ENCODE data around the gene NFRKB. TPM values are rescaled to one million over a fixed set of nuclear protein-coding genes. Genes with fewer than 3 reads are reported as not detected.

NFRKB gene
- total RNA-seq, 1 donor from 2014 or later, result 66.3 TPM

GRCh38 chr11:129937592-129938238 lies 42.3 kb upstream of the NFRKB start:
- H3K4me3 ChIP-seq, result no peak overlapping the region
- no peak for DNase-seq (ENCODE audit: extremely low spot score in 2 of 2)
- TF ChIP-seq POLR2A (IDR thresholded peaks at IDR 0.05), result no peak
- TF ChIP-seq CTCF (IDR thresholded peaks at IDR 0.05), result no peak
- TF ChIP-seq POLR2AphosphoS5 (IDR thresholded peaks at IDR 0.05; ENCODE audit: insufficient read depth in 1 of 2, low read depth in 1 of 2), result no peak
- H3K4me1 ChIP-seq, result peaks cover 3% of the 10 kb centered on the region
- H3K36me3 ChIP-seq, result peaks cover 0 to 20% of the 10 kb centered on the region in 2 donors
- intact Hi-C loops (cut with DNase I), result no loop called here
- no peaks in the 10 kb centered on the region for H3K27me3 ChIP-seq
- H3K27ac ChIP-seq, result no peak overlapping the region
- no peaks in the 10 kb centered on the region for H3K9me3 ChIP-seq

GRCh38 chr11:129935723-129936122 lies 40.3 kb upstream of the NFRKB start:
- TF ChIP-seq POLR2A (IDR thresholded peaks at IDR 0.05), result no peak
- no peak for TF ChIP-seq POLR2AphosphoS5 (IDR thresholded peaks at IDR 0.05; ENCODE audit: insufficient read depth in 1 of 2, low read depth in 1 of 2)
- no peak for TF ChIP-seq CTCF (IDR thresholded peaks at IDR 0.05)
- Histone ChIP-seq H3K27me3 (no peaks in the 10 kb centered on the region), H3K27ac (no peak overlapping the region), H3K4me1 (peaks cover 6% of the 10 kb centered on the region), H3K36me3 (peaks cover 0 to 12% of the 10 kb centered on the region in 2 donors), H3K4me3 (no peak overlapping the region), H3K9me3 (no peaks in the 10 kb centered on the region)
- no peak for DNase-seq (ENCODE audit: extremely low spot score in 2 of 2)
- intact Hi-C loops (cut with DNase I), result no loop called here

GRCh38 chr11:129933891-129934290 lies 38.5 kb upstream of the NFRKB start:
- intact Hi-C loops (cut with DNase I), result no loop called here

GRCh38 chr11:129933262-129933661 lies 37.9 kb upstream of the NFRKB start:
- H3K36me3 ChIP-seq, result peaks cover 0 to 12% of the 10 kb centered on the region in 2 donors
- no peak overlapping the region for H3K4me3 ChIP-seq
- H3K4me1 ChIP-seq, result peaks cover 6% of the 10 kb centered on the region
- H3K27ac ChIP-seq, result no peak overlapping the region
- TF ChIP-seq CTCF (IDR thresholded peaks at IDR 0.05), result no peak
- no peak for TF ChIP-seq POLR2AphosphoS5 (IDR thresholded peaks at IDR 0.05; ENCODE audit: insufficient read depth in 1 of 2, low read depth in 1 of 2)
- no peak for TF ChIP-seq POLR2A (IDR thresholded peaks at IDR 0.05)
- no peaks in the 10 kb centered on the region for H3K9me3 ChIP-seq
- intact Hi-C loops (cut with DNase I), result no loop called here
- H3K27me3 ChIP-seq, result no peaks in the 10 kb centered on the region
- no peak for DNase-seq (ENCODE audit: extremely low spot score in 2 of 2)

More at GRCh38 chr11:129933891-129934290, 38.5 kb upstream of the NFRKB start:
- H3K4me3 ChIP-seq, result no peak overlapping the region
- no peaks in the 10 kb centered on the region for H3K9me3 ChIP-seq
- no peak for TF ChIP-seq CTCF (IDR thresholded peaks at IDR 0.05)
- TF ChIP-seq POLR2AphosphoS5 (IDR thresholded peaks at IDR 0.05; ENCODE audit: insufficient read depth in 1 of 2, low read depth in 1 of 2), result no peak
- no peak for TF ChIP-seq POLR2A (IDR thresholded peaks at IDR 0.05)
- peaks cover 6% of the 10 kb centered on the region for H3K4me1 ChIP-seq
- no peak overlapping the region for H3K27ac ChIP-seq
- DNase-seq (ENCODE audit: extremely low spot score in 2 of 2), result no peak
- no peaks in the 10 kb centered on the region for H3K27me3 ChIP-seq
- peaks cover 0 to 12% of the 10 kb centered on the region in 2 donors for H3K36me3 ChIP-seq

- TF ChIP-seq CTCF (IDR thresholded peaks at IDR 0.05), result no peak
- peaks cover 6% of the 10 kb centered on the region for H3K4me1 ChIP-seq
- intact Hi-C loops (cut with DNase I), result no loop called here
- no peaks in the 10 kb centered on the region for H3K27me3 ChIP-seq
- H3K36me3 ChIP-seq, result peaks cover 0 to 12% of the 10 kb centered on the region in 2 donors
- DNase-seq (ENCODE audit: extremely low spot score in 2 of 2), result no peak
- H3K27ac ChIP-seq, result no peak overlapping the region
- no peak overlapping the region for H3K4me3 ChIP-seq
- no peaks in the 10 kb centered on the region for H3K9me3 ChIP-seq
Measured at GRCh38 chr11:129932381-129933067, 37.1 kb upstream of the NFRKB start.
